HG02623 (cell line): ENCODE measurements around the gene CD34.

Experiments
- ATAC-seq: cut with Tn5 transposase; IDR thresholded peaks from one replicate; pipeline ENCODE4 v1.9.1; 2021; ENCODE audit warnings: moderate library complexity; ENCODE audit not compliant: unreplicated experiment

The CD34 gene

GRCh38 chr1:207836591-207837347 lies 74.2 kb downstream of the CD34 start:
- ATAC-seq, result no peak

- ATAC-seq, result no peak
Observed at GRCh38 chr1:207835958-207836357, 75.0 kb downstream of the CD34 start.

GRCh38 chr1:207833956-207834660 lies 76.8 kb downstream of the CD34 start:
- no peak for ATAC-seq

GRCh38 chr1:207833381-207833780 lies 77.5 kb downstream of the CD34 start:
- no peak for ATAC-seq

GRCh38 chr1:207832796-207833195 lies 78.1 kb downstream of the CD34 start:
- ATAC-seq, result no peak

- ATAC-seq, result peak; percentile 86
Observed at GRCh38 chr1:207831517-207832327, 79.2 kb downstream of the CD34 start.
